OCI-LY7 (cell line): ENCODE data around the gene GALNT10.

ENCODE experiments used
- EZH2phosphoT487 ChIP-seq: fragments of 200-600 bp; sonication (generic); IDR thresholded peaks from 2 replicates; pipeline ENCODE4 v1.6.1; 2018; ENCODE audit warnings: low read depth, borderline replicate concordance, mild to moderate bottlenecking, mixed run types, antibody characterized with exemption, low read length, moderate library complexity, mixed read lengths
- TF ChIP-seq, protein P1 (sequence below): fragments of 200-600 bp; sonication (generic); conservative IDR thresholded peaks from 2 replicates; pipeline ENCODE4 v1.5.1; 2014; ENCODE audit warnings: mild to moderate bottlenecking, antibody characterized with exemption, low read length, moderate library complexity, mixed read lengths

DNA sequence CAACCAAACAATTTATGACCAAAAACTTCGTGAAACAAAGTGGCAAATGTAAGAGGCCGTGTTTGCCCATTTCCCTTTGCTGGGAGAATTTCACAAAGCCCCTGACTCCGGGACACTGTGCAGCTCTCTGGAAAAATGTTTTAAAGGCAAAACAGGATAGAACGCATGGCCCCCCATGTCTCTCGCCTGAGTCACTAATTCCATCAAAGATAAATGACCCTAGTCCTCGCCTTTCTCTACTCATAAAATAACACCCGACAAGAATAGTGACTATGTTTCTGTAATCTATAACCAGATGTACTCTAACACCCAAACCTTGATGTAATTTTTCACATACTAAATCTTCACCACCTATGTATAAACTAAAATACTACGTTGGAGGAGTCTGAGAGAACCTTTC is 199.6 kb downstream of the GALNT10 start:
- TF ChIP-seq, protein P1, sequence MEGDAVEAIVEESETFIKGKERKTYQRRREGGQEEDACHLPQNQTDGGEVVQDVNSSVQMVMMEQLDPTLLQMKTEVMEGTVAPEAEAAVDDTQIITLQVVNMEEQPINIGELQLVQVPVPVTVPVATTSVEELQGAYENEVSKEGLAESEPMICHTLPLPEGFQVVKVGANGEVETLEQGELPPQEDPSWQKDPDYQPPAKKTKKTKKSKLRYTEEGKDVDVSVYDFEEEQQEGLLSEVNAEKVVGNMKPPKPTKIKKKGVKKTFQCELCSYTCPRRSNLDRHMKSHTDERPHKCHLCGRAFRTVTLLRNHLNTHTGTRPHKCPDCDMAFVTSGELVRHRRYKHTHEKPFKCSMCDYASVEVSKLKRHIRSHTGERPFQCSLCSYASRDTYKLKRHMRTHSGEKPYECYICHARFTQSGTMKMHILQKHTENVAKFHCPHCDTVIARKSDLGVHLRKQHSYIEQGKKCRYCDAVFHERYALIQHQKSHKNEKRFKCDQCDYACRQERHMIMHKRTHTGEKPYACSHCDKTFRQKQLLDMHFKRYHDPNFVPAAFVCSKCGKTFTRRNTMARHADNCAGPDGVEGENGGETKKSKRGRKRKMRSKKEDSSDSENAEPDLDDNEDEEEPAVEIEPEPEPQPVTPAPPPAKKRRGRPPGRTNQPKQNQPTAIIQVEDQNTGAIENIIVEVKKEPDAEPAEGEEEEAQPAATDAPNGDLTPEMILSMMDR: no peak
- no peak for TF ChIP-seq EZH2phosphoT487
